GM21576 (cell line): ENCODE measurements around the gene BIRC6.
"Not testable (repeated sequence)": the region's sequence is repeated elsewhere in the genome, so short reads cannot be mapped to it uniquely, and the experiment has no call there.

ENCODE experiments used
- ATAC-seq: cut with Tn5 transposase; IDR thresholded peaks from one replicate; pipeline ENCODE4 v1.9.1; 2021; ENCODE audit warnings: mild to moderate bottlenecking, moderate library complexity; ENCODE audit not compliant: unreplicated experiment

The BIRC6 gene, protein sequence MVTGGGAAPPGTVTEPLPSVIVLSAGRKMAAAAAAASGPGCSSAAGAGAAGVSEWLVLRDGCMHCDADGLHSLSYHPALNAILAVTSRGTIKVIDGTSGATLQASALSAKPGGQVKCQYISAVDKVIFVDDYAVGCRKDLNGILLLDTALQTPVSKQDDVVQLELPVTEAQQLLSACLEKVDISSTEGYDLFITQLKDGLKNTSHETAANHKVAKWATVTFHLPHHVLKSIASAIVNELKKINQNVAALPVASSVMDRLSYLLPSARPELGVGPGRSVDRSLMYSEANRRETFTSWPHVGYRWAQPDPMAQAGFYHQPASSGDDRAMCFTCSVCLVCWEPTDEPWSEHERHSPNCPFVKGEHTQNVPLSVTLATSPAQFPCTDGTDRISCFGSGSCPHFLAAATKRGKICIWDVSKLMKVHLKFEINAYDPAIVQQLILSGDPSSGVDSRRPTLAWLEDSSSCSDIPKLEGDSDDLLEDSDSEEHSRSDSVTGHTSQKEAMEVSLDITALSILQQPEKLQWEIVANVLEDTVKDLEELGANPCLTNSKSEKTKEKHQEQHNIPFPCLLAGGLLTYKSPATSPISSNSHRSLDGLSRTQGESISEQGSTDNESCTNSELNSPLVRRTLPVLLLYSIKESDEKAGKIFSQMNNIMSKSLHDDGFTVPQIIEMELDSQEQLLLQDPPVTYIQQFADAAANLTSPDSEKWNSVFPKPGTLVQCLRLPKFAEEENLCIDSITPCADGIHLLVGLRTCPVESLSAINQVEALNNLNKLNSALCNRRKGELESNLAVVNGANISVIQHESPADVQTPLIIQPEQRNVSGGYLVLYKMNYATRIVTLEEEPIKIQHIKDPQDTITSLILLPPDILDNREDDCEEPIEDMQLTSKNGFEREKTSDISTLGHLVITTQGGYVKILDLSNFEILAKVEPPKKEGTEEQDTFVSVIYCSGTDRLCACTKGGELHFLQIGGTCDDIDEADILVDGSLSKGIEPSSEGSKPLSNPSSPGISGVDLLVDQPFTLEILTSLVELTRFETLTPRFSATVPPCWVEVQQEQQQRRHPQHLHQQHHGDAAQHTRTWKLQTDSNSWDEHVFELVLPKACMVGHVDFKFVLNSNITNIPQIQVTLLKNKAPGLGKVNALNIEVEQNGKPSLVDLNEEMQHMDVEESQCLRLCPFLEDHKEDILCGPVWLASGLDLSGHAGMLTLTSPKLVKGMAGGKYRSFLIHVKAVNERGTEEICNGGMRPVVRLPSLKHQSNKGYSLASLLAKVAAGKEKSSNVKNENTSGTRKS (N-terminal part only)

GRCh38 chr2:32356681-32357317 is at the start of gene BIRC6:
TSS of gene BIRC6 (plus strand) at chr2:32357023. CDS start at chr2:32357162, 139 bp downstream.
- peak; percentile 80 for ATAC-seq

DNA sequence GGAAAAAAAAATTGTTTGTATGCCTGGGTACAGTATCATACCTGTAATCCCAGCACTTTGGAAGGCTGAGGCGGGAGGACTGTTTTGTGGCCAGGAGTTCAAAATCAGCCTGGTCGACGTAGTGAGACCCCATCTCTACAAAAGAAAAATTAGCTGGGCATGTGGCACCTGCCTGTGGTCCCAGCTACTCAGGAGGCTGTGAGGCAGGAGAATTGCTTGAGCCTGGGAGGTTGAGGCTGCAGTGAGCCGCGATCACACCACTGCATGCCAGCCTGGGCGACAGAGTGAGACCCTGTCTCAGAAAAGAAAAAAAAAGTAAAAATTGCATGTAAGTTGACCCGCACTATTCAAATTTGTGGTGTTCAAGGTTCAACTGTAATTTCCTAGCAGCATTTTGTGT is 46.2 kb upstream of the BIRC6 start:
- ATAC-seq, result no peak

- ATAC-seq, result no peak
These were observed 41.9 kb upstream of the BIRC6 start for GRCh38 chr2:32314886-32315285.

DNA sequence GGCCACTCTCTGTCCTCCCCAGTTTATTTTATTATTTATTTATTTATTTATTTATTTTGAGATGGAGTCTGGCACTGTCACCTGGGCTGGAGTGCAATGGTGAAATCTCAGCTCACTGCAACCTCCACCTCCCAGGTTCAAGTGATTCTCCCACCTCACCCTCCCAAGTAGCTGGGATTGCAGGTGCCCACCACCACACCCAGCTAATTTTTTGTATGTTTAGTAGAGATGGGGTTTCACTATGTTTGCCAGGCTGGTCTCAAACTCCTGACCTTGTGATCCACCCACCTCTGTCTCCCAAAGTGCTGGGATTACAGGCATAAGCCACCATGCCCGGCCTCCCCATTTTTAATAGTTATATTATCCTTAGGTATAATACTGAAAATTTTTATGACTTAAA is 28.1 kb upstream of the BIRC6 start:
- ATAC-seq, result not testable (repeated sequence)

DNA sequence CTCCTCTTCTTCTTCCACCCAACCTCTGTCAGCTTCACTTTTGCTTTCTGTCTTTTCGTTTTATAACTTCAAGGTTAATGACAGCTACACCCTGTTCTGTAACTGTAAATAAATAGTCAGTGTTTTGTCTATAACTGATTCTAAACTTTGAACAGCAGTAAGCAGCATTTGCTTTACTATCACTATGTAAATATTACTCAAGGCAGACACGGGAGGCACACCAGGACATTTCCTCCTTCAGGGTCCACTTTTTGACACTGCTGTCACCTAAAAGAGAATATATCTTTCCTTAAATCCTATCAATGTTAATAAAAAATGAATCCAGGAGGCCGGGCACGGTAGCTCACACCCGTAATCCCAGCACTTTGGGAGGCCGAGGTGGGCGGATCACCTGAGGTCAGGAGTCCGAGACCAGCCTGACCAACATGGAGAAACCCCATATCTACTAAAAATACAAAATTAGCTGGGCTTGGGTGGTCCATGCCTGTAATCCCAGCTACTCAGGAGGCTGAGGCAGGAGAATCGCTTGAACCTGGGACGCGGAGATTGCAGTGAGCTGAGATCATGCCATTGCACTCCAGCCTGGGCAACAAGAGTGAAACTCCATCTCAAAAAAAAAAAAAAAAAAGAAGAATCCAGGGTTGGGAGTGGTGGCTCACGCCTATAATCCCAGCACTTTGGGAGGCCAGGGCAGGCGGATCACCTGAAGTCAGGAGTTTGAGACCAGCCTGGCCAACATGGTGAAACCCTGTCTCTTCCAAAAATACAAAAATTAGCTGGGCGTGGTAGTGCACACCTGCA is 27.4 kb upstream of the BIRC6 start:
- not testable (repeated sequence) for ATAC-seq

DNA sequence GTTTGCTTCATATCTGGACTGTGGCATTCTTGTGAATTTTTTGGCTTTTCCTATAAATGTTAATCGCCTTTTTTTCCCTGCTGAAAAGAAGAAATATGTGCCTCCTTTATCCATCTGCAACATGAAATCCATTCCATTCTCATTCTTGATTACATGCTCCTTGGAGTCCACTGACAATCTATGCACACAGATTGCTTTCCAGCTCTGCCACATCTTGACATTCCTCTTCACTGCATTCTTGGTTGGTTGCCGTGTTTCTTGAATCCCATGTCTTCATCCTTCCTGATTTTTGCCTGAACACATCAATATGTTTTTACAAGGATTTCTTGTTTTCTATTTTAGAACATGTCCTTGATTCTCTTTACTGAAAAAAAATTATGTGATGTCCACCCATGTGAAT is 26.7 kb upstream of the BIRC6 start:
- ATAC-seq, result no peak

DNA sequence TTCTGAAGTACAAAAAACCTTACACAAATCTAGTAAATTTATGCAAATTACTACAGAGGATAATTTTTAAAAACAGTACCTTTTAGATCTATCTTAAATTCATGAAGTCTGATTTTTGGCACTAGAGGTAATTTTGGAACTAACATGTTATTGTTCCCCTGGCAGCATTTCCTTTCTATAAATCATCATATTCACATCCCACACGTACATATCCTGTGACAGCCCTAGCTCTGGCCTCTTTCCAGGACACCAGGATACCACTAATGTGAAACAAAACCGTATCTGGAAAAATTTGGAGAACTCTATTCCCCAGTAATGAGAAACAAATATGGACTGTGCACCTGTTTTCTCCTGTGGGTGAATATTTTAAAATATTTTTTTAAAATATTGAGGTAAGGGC is 14.0 kb upstream of the BIRC6 start:
- ATAC-seq, result no peak

GRCh38 chr2:32350797-32351196 is 6.0 kb upstream of the BIRC6 start:
- ATAC-seq, result not testable (repeated sequence)

DNA sequence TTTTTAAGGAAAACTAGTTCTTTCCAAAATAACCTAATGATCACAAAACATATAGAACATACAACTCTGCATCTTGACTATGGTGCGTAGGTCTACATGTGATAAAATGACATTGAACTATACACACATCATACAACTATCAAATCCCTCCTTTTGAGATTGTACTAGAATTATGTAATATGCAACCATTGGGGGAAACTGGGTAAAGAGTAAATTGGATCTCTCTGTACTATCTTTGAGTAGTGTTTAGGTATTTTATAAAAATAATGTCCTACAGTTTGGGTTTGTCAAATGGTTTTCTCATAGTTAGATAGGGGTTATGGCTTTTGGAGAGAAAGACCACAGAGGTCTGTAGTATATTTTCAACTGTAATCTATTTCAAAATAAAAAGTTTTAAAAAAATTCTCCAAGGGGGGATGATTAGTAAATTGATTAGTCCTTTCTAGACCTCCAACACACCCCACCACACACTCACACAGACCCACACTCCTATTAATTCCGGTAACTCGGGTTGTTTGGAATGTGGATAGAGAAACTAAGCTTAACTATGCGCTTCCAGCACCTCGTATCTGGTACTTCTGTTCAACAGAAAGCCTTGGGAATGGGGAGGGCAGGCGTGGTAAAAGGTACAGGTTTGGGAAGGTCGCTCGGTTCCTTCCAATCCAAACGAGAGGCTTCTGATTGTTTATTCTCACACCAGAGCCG is 695 bp upstream of the BIRC6 start:
- ATAC-seq, result no peak

DNA sequence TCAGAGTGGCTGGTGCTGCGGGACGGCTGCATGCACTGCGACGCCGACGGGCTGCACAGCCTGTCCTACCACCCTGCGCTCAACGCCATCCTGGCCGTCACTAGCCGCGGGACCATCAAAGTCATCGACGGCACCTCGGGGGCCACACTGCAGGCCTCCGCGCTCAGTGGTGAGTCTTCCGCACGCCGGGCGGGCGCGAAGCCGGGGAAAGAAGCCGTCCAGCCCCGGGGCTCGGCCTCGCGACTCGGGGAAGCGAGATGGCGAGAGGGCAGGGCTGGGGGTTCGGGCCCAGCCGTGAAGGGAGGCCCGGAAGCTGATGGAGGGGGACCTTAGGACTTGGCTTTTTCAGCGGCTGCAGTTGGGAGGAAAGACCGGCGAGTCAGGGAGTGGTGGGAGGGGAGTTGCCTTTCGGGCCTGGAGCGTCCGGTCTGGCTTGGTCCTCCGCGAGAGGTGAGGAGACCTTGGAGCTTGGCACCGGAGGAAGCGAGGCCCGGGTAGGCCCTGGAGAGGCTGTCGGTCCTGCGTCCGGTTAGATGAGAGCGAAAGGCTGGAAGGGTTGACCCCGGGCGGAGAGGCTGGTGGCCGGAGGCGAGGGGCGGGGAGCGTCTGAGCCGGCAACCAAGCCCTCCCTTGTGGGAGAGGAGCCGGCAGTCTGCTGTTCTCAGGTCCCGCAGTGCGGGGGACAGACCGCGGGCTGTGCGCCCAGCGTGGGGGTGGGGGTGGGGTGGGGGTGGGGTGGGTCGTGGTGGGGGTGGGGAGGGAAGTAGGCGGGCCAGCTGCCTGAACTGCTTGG is 691 bp downstream of the BIRC6 start:
- ATAC-seq, result peak; percentile 11

- ATAC-seq, result no peak
These were observed 1.3 kb downstream of the BIRC6 start for GRCh38 chr2:32358111-32358482.

- ATAC-seq, result no peak
These were observed 3.6 kb downstream of the BIRC6 start for GRCh38 chr2:32360416-32360815.

- not testable (repeated sequence) for ATAC-seq
These were observed 6.2 kb downstream of the BIRC6 start for GRCh38 chr2:32362997-32363396.

DNA sequence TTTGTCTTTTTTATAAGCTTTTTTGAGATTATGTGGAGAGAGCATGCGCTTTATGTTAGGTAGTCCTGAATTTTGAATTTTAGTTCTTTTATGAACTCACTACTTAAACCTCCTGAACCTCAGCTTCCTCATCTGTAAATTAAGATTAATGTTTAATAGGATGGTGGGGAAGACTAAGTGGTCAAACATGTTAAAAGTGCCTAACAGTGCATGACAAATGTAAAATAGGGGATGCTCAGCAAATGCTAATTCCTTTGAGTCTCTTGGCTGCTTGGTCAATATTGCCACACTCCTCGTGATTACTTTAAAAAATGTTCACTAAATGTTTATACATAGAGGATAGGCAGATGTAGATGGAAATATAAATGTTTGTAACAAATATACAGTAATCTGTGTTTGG is 6.8 kb downstream of the BIRC6 start:
- ATAC-seq, result no peak

DNA sequence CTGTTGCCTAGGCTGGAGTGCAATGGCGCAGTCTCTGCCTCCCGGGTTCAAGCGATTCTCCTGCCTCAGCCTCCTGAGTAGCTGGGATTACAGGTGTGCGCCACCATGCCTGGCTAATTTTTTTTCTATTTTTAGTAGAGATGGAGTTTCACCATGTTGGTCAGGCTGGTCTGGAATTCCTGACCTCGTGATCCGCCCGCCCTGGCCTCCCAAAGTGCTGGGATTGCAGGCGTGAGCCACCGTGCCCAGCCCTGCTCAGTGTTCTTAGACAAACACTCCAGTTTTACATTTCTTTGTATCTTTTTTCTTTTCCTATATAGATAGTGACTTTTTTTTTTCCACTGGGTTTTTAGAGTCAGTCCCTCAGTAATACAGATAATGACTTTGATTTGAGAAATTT is 7.5 kb downstream of the BIRC6 start:
- ATAC-seq, result not testable (repeated sequence)

GRCh38 chr2:32365679-32366078 is 8.9 kb downstream of the BIRC6 start:
- not testable (repeated sequence) for ATAC-seq

DNA sequence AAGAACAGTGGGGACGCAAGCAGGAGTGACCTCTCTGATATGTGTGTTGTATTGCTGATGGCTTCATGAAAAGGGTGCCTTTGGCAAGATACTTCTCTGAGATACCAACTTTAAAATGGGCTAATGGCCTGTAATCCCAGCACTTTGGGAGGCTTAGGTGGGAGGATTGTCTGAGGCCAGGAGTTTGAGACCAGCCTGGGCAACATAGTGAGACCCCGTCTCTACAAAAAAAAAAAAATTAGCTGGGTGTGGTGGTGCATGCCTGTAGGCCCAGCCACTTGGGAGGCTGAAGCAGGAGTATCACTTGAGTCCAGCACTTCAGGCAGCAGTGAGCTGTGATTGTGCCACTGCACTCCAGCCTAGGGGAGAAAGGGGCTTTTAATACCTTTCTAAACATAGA is 9.8 kb downstream of the BIRC6 start:
- ATAC-seq, result no peak

GRCh38 chr2:32369222-32369621 is 12.4 kb downstream of the BIRC6 start:
- ATAC-seq, result no peak
